Prostate gland (tissue), 2 donors: ENCODE measurements around the gene KIZ.

Source experiments
- CTCF ChIP-seq, 4 experiments: fragments of 200-600 bp in 2 of 4; fragments of 450-650 bp in 2 of 4; sonication (generic) in 2 of 4; IDR thresholded peaks; 1 replicate in 3 of 4; 2 replicates in 1 of 4; pipeline ENCODE4 v1.5.1; 2016 to 2019; ENCODE audit warnings: antibody characterized with exemption in 4 of 4, mild to moderate bottlenecking in 2 of 4, moderate library complexity in 2 of 4
- POLR2AphosphoS5 ChIP-seq: sonication (generic); formaldehyde crosslinking; IDR thresholded peaks from one replicate; pipeline ENCODE4 v1.6.1; 2017; ENCODE audit warnings: antibody characterized with exemption

DNA sequence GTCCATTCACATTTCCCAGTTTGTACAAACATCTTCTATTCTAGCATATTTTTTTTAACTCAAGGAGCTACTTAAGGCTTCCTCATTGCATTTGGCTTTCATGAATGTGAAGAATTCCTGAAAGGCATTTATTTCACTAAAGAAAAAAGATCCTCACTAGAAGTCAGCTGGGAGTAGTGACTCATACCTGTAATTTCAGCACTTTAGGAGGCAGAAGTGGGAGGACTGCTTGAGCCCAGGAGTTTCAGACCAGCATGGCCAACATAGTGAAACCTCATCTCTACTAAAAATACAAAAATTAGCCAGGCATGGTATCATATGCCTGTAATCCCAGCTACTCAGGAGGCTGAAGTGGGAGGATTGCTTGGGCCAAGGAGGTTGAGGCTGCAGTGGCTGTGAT, 146.4 kb downstream of the KIZ start:
- no peak for TF ChIP-seq CTCF (IDR thresholded peaks at IDR 0.05)
- TF ChIP-seq POLR2AphosphoS5: no peak
